DOHH2 (cell line): ENCODE data around the gene IFI44L.

Experiments
- H3F3A ChIP-seq: fragments of 200-600 bp; sonication (generic), shearing (Covaris generic); 2 replicates; pipeline ENCODE4 v1.6.0; 2016; ENCODE audit warnings: antibody characterized with exemption, mild to moderate bottlenecking; ENCODE audit not compliant: control insufficient read depth, insufficient read depth
- H3K27ac ChIP-seq: fragments of 200-600 bp; sonication (generic); 2 replicates; pipeline ENCODE4 v1.5.1; 2014; ENCODE audit warnings: low read depth, mild to moderate bottlenecking, low read length, moderate library complexity
- H3K27me3 ChIP-seq: fragments of 200-600 bp; sonication (generic); 2 replicates; pipeline ENCODE4 v1.6.1; 2014; ENCODE audit warnings: mild to moderate bottlenecking, low read length, mixed read lengths; ENCODE audit not compliant: control insufficient read depth
- H3K36me3 ChIP-seq: fragments of 200-600 bp; sonication (generic); 2 replicates; pipeline ENCODE4 v1.6.1; 2014; ENCODE audit warnings: mild to moderate bottlenecking, low read length, moderate library complexity, mixed read lengths; ENCODE audit not compliant: control insufficient read depth
- H3K4me1 ChIP-seq: fragments of 200-600 bp; sonication (generic); 2 replicates; pipeline ENCODE4 v1.6.1; 2014; ENCODE audit warnings: mild to moderate bottlenecking, low read length, mixed read lengths; ENCODE audit not compliant: control insufficient read depth
- H3K4me2 ChIP-seq: fragments of 200-600 bp; sonication (generic); 2 replicates; pipeline ENCODE4 v1.6.0; 2014; ENCODE audit warnings: mild to moderate bottlenecking, low read length, moderate library complexity
- H3K4me3 ChIP-seq: fragments of 200-600 bp; sonication (generic); 2 replicates; pipeline ENCODE4 v1.5.1; 2014; ENCODE audit warnings: mild to moderate bottlenecking, low read length, mixed read lengths
- H3K79me2 ChIP-seq: fragments of 200-600 bp; sonication (generic); 2 replicates; pipeline ENCODE4 v1.6.1; 2014; ENCODE audit warnings: mild to moderate bottlenecking, low read length, mixed read lengths; ENCODE audit not compliant: control insufficient read depth
- H3K9me2 ChIP-seq: fragments of 200-600 bp; sonication (generic); replicated peaks from 2 replicates; pipeline ENCODE4 v1.6.1; 2014; ENCODE audit warnings: mild to moderate bottlenecking, low read length, mixed read lengths; ENCODE audit not compliant: control insufficient read depth
- H3K9me3 ChIP-seq: fragments of 200-600 bp; sonication (generic); 2 replicates; pipeline ENCODE4 v1.6.1; 2014; ENCODE audit warnings: antibody characterized with exemption, low read length, mixed read lengths; ENCODE audit not compliant: control insufficient read depth, insufficient read depth
- H4K20me1 ChIP-seq: fragments of 200-600 bp; sonication (generic); 2 replicates; pipeline ENCODE4 v1.6.0; 2014; ENCODE audit warnings: low read depth, mild to moderate bottlenecking, antibody characterized with exemption, low read length, moderate library complexity; ENCODE audit not compliant: control insufficient read depth, insufficient read depth
- CTCF ChIP-seq: fragments of 200-600 bp; sonication (generic); IDR thresholded peaks from one replicate; pipeline ENCODE4 v1.5.1; 2014; ENCODE audit warnings: antibody characterized with exemption, mild to moderate bottlenecking, low read depth, low read length; ENCODE audit not compliant: poor library complexity, severe bottlenecking
- EZH2phosphoT487 ChIP-seq: fragments of 200-600 bp; sonication (generic); IDR thresholded peaks from 2 replicates; pipeline ENCODE4 v1.6.1; 2017; ENCODE audit warnings: borderline replicate concordance, mild to moderate bottlenecking, antibody characterized with exemption, low read length, moderate library complexity, mixed read lengths

Gene IFI44L

GRCh38 chr1:78601068-78601467 is 19.2 kb upstream of the IFI44L start:
- Histone ChIP-seq H3K27ac (no peak overlapping the region), H3K27me3 (no peaks in the 10 kb centered on the region; the same call in 1 of the 2 replicates), H3K4me1 (no peaks in the 10 kb centered on the region), H3K9me3 (no peaks in the 10 kb centered on the region), H3K79me2 (no peaks in the 10 kb centered on the region), H3K4me3 (no peak overlapping the region), H4K20me1 (no peaks in the 10 kb centered on the region), H3K36me3 (no peaks in the 10 kb centered on the region), H3F3A (no peaks in the 10 kb centered on the region), H3K9me2 (no peaks in the 10 kb centered on the region), H3K4me2 (no peak overlapping the region)
- TF ChIP-seq EZH2phosphoT487 (no peak), CTCF (no peak)

GRCh38 chr1:78603206-78603605 is 17.0 kb upstream of the IFI44L start:
- no peak overlapping the region for H3K4me2 ChIP-seq
- no peak overlapping the region for H3K27ac ChIP-seq
- no peak for TF ChIP-seq CTCF
- no peak for TF ChIP-seq EZH2phosphoT487

GRCh38 chr1:78604643-78605042 is 15.6 kb upstream of the IFI44L start:
- Histone ChIP-seq H3K79me2 (no peaks in the 10 kb centered on the region), H3K9me3 (no peaks in the 10 kb centered on the region), H3K4me1 (no peaks in the 10 kb centered on the region), H3K9me2 (no peaks in the 10 kb centered on the region), H4K20me1 (no peaks in the 10 kb centered on the region), H3F3A (no peaks in the 10 kb centered on the region), H3K36me3 (no peaks in the 10 kb centered on the region), H3K4me2 (no peak overlapping the region), H3K27me3 (no peaks in the 10 kb centered on the region; the same call in 1 of the 2 replicates), H3K27ac (no peak overlapping the region), H3K4me3 (no peak overlapping the region)
- TF ChIP-seq EZH2phosphoT487 (no peak), CTCF (no peak)

More at GRCh38 chr1:78603206-78603605, 17.0 kb upstream of the IFI44L start:
- Histone ChIP-seq H3K4me1 (no peaks in the 10 kb centered on the region), H3F3A (no peaks in the 10 kb centered on the region), H3K27me3 (no peaks in the 10 kb centered on the region; the same call in 1 of the 2 replicates), H3K9me2 (no peaks in the 10 kb centered on the region), H3K4me3 (no peak overlapping the region), H3K9me3 (no peaks in the 10 kb centered on the region), H3K36me3 (no peaks in the 10 kb centered on the region), H3K79me2 (no peaks in the 10 kb centered on the region), H4K20me1 (no peaks in the 10 kb centered on the region)
